ENCODE results near the gene TTC33.
"Not testable (repeated sequence)": the region's sequence is repeated elsewhere in the genome, so short reads cannot be mapped to it uniquely, and the experiment has no call there.

The TTC33 gene

DNA sequence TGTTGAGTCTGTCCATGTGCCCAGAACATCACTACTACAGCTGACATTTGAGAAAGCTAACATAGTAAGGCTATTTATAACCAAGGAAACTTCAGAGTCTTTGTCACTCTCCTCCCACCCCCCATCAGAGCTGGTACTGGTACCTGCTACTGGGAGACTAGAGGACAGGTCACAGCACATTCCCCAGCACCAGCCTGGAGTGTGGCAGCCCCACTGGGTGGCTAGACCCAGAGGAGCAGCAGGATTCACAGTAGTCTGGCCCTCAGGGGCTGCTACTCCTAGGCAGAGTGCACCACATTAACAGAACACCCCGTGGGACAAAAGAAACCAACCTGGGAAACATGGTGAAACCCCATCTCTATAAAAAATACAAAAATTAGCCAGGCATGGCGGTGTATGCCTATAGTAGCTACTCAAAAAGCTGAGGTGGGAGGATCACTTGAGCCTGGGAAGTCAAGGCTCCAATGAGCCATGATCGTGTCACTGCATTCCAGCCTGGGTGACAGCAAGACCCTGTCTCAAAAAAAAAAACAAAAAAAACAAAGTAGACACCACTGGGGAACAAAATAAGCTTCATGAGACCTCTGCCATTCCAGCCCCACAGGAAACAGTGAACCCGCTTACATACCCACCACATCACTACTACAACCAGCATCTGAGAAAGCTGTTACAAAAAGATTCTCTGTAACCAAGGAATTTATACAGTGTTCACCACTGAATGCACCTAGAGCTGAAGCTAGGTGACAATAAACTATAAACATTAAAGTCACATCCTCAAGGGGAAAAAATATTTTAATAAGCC, 102.3 kb downstream of the TTC33 start:
- no peak for DNase-seq (ENCODE audit: low spot score)

DNA sequence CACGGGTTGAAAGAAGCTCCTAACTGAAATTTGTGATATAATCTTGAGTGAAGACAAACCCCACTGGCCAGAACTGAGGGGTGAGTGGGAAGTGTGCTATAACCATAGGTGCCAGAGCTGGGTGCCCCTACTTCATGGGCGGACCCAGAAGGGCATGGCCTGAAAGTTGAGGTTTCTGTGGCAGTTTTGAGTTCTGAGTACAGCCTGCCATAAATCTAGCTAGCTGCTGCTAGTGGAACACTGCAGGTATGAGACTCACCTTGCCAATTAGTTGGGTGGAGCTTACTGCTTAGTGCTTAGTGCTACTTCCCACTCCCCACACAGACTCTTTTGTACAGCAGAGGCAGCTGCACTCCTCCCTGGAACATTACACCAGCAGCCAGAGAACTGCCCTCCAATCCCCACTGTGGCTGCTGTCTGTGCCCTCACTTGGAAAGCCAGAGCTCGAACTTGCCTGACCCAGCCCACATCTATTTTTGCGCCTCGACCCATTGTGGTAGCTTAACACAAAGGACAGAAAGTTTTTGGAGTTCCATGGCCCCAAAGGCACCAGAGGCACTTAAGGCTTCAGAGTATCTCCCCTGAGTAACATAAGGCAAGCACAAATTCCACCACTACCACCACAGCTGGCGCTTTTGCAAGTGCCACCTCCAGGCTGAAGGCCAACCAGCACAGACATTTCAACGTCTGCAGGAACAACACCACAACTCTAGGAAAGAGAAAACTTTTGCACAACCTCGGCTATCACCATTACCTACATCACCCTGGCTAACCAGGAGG, 103.1 kb downstream of the TTC33 start:
- DNase-seq (ENCODE audit: low spot score): no peak

DNA sequence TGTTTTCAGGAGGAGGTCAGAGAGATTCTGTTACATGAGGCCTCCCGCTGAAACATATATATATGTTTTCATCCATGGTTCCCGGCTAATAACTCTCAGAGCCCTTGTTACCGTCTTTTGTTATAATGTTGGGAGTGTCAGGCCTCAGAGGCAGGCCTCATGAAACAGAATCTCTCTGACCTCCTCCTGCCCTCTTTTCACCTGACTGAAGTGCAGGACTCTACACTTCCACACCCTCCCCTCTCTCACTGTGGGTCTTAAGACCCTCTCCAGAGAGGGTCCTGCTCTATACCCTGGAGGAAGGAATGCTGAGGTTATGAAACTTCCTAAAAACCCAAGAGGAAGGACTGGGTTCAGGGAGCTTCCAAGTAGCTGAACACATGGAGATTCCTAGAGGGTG, 104.6 kb downstream of the TTC33 start:
- no peak for DNase-seq (ENCODE audit: low spot score)

DNA sequence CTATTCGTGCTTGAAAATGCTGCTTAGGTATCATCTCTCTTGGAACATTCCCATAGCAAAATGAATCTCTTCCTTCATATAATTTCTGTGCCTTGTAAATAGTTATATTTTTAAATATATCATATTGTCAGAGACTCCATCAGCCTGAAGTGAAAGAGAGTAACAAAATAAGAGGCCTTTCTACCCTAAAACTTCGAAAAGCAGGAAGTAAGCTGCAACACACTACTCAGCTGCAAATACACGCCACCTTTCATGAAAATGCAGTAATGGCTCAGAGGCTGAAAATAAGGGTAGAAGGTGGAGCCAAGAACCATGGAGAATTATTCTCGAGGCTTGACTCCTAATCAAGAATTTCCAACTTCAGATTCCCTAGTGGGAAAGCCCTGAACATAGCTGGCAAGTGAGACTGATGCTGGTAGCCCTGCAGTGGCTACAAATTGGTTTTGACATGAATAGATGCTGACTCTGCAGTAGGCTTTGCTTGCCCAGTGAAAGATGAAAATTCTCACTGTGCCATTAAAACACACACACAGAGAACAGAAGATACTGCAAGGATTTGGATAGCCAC, 106.2 kb downstream of the TTC33 start:
- no peak for DNase-seq (ENCODE audit: low spot score)

DNA sequence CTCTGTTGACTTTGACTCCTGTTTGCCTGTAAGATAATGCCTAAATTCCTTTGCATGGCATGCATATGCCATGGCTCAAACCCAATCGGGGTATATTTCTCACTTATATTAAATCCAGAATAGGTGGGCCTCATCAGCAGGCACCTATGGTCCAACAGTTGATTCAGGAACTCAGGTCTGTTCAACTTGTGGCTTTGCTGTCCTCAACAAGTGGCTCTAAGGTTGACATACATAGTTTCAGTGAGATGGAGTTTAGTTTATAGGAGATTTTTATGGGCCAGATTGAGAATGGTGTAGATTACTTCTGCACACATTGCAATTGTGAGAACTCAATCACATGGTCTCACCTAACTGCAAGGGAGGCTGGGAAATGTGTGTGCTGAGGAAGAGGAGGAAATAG, 107.6 kb downstream of the TTC33 start:
- no peak for DNase-seq (ENCODE audit: low spot score)

DNA sequence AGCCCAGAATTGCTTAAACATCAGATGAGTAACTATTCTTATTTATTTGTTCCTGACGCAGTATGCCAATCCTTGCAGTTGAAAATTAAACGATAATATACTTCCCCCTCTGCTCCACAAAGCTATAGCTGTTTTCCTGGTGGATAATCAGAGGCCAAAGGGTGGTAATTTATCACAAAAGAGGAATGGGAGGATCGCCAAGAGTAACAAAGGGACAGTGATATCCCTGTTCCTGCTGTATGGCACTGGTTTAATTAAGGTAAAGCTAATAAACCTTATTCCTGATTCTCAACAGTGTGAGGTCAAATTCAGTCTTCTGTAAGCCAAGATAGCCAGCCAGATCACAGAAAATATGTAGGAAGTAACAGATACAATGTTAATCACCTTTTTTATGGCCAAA, 109.5 kb downstream of the TTC33 start:
- DNase-seq (ENCODE audit: low spot score): no peak

DNA sequence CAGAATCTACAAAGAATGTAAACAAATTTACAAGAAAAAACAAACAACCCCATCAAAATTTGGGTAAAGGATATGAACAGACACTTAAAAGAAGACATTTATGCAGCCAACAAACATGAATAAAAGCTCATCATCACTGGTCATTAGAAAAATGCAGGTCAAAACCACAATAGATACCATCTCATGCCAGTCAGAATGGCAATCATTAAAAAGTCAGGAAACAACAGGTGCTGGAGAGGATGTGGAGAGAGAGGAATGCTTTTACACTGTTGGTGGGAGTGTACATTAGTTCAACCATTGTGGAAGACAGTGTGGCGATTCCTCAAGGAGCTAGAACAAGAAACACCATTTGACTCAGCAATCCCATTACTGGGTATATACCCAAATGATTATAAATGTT, 116.2 kb downstream of the TTC33 start:
- not testable (repeated sequence) for DNase-seq (ENCODE audit: low spot score)

DNA sequence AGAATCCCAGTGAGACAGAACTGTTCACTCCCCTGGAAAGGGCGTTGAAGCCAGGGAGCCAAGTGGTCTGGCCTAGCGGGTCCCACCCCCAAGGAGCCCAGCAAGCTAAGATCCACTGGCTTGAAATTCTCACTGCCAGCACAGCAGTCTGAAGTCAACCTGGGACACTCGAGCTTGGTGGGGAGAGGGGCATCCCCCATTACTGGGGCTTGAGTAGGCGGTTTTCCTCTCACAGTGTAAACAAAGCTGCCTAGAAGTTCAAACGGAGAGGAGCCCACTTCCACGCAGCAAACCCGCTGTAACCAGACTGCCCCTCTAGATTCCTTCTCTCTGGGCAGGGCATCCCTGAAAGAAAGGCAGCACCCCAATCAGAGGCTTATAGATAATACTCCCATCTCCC, 121.2 kb downstream of the TTC33 start:
- DNase-seq (ENCODE audit: low spot score): no peak

DNA sequence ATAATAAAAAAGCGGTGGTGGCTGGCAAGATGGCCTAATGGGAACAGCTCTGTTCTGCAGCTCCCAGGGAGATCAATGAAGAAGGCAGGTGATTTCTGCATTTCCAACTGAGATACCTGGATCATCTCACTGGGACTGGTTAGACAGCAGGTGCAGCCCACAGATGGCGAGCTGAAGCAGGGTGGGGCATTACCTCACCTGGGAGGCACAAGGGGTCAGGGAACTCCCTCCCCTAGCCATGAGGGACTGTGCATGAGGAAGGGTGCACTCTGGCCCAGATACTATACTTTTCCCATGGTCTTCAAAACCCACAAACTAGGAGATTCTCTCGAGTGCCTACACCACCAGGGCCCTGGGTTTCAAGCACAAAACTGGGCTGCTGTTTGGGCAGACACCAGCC, 121.6 kb downstream of the TTC33 start:
- DNase-seq (ENCODE audit: low spot score): no peak

DNA sequence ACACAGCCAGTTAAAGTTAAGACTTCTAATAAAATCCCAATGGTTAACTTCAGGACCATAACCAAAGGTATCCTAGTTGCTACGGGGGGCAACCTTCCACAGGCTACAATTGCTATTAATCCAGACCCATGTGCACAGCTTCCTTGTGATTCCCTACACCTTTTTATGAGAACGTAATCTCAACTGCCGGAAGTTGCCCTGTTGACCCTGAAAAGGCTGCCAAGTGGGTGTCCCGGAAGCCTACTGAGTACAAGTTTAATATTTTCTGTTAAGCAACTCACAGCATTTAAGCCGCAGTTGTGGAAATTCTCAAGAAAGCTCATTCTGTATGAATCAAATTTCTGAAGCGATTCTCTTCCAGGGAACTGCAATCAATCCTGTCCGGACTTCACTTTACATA, 124.5 kb downstream of the TTC33 start:
- no peak for DNase-seq (ENCODE audit: low spot score)

DNA sequence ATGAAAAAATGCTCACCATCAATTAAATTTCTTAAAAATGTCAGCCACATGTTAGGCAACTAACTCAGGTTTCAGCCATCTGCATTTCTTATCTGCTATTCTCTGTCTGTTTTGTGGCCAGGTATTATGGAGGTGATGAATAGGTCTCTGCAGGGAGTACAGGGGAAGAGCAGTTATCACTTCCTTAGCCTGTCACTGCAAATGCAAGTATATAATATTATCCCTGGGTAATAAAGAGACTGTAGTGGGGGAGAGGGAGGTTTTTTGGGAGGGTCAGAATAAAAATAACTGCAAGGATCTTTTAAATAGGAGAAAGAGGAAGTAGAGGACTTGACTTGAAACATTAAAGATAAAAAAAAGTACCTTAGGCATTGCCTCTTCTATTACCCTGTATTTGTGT, 125.6 kb downstream of the TTC33 start:
- DNase-seq (ENCODE audit: low spot score): no peak

DNA sequence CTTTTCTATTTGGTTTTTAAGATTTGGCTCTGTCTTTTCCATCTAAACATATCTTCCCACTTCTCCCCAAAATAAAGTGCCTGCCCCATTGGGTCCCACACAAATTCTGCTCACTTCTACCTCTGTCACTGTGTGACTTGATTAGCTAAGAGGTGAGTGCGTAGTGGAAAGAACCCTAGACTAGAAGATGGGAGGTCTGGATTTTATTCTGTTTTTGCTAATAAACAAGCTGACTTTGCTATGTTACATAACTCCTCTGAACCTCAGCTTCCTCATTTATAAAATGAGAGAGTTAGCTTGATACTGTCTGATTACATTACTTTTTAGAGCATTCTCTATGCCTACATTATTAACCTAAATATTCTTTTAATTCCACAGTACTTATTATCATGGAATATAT, 127.4 kb downstream of the TTC33 start:
- no peak for DNase-seq (ENCODE audit: low spot score)

DNA sequence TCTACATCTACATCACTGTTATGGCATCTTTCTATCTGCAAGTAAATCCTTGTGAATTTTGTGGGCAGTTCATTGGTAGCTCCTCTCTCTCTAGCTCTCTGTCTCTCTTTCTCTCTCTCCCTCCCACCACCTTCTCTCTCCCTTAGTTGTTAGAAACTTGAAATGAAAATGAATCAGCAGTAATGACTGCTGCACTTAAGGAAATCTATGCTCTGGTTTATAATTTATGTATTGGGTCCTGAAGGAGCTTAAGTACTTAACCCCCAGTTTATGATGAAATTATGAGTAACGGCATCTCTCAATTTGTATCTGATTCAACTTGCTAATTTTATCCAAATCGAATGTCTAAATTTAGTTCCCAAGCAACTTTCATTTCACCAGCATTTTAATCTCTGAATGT, 128.1 kb downstream of the TTC33 start:
- no peak for DNase-seq (ENCODE audit: low spot score)

DNA sequence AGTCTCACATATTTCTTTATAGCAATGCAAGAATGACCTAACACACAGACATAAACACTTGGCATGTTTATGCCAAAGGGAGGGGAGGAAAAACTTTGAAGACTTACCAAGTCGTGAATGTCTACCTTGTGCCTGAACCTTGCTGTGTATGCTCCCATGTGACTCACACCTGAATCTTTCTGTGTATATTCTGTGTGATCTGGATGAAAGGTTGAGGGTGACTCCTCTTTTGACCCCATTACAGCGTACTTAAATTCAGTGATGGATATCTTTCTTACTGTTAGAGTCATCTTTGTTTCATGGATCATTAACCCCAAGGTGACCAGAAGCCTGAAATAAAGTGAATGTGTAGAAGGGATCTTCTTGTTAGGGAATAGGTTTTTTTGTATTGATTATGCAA, 129.0 kb downstream of the TTC33 start:
- no peak for DNase-seq (ENCODE audit: low spot score)

DNA sequence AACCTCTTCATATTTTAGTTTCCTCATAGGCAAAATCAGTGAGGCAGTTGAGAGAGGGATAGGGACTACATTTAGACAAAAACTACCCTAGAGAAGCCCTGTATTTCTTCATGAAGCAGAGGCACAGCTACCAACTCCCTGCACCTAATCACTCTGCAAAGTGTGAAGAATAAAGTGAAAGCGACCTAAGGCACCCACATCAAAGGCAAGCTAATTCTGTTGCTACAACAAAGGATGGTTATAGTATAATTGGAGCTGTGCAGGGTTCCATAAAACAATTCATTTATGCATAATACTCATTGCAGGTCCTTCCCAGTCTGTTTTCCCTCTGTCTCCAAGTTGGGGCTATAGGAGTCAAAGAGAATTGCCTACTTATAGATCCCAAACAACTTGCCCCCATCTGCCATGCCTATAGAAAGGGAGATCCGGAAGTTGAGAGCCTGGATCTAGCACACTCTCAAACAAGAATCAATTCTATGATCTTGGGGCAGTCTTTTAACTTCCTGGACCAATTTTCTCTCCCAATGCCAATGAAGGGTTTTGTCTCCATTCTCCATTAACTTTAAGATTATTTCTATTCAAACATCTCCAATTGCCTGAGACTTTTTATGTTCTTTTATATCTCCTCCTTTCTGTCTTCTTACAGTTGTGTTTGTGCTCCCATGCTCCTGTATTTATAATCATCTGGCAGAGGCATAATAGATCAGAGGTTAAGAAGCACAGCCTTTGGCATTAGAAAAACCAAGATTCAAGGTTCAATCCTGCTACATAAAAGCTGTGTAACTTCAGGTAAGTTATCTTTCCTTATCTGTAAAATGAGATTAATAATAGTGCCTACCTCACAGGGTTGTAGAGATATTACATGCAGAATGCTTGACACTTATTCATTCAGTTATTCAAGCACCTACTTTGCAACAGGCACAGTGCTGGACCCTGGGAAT, 132.0 kb downstream of the TTC33 start:
- DNase-seq (ENCODE audit: low spot score): no peak

DNA sequence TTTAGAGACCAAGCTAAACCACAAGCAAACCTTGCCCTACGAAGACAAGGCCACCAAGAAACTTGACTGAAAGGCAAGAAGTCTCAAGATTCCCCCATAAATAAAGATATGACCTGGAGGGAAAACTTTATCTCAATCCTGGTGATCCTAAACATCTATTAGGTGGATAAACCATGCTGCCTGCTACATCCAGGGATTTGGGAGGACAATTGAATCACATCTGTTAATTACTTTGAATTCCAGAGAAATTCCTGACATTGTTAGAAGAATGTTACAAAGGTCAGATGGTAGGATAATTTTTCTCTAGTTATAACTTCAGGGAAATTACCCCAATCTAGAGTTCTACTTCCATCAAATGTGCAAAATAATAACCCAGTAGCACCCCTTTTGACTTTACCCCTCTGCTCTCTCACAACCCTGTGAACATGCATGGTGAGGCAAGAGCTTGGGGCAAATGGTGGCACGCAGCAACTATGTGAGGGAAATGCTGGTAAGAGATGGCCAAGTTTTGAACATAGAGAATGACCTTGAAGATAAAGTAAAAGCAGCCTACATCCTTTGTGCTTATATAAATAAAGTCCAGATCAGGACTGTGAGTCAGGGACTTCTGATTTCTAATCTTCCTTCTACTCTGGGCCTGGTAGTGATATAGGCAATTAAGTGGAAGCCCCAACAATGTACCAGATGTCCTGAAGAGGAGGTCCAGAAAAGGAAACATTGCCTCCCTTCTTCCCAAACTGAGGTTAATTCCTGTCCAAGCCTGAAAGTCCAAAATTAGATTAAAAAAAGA, 133.1 kb downstream of the TTC33 start:
- DNase-seq (ENCODE audit: low spot score): no peak

DNA sequence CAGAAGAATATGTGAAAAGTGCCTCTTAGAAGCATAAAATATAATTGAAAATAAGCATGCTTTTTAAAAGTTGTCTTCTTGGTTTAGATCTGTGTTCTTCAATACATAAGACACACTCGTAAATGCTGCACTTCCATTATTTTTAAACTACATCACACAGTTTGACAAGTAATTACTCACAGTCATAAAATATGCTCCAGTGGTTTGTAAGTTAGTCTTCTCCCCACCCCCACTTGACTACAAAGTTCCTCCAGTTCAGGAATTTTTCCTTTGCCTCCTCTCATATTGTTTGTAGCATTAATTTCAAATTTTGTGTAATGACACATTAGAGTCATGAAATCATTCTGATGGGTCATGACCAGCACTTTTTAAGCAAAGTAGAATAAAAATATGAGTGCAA, 136.3 kb downstream of the TTC33 start:
- no peak for DNase-seq (ENCODE audit: low spot score)

DNA sequence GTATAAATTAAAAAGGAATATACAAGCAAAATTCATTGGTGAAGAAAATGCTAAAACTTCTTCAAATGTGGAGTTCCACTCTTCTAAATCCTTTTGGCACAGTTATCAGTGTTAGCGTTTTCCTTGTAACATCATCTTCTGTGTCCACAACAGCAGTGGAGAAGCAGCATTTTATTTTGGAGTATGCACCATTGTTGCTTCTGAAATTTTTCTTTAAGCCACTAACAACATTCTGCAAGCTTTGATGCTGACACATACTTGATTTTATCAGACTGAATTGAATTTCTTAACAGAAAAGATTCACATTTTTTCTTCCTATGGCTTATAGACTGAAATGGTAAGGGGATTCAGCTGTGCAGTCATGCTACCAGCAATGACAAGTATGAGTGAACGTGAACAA, 136.8 kb downstream of the TTC33 start:
- DNase-seq (ENCODE audit: low spot score): no peak

DNA sequence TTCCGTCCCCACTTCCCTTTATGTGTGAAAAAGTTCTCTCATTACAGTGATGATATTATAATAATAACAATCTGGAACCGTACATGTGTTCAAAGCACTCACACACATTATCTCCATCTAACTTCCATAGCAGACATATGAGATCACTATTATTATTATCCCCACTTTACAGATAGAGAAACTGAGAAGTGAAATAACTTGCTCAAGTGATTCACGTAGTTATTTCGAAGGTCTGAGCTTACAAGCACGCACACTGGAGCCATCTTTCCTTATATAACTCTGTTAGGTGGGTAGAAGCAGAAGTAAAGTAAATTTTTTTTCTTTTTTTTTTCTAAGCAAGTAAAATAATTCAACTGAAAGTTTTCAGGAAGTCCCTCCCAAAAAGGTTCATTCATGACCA, 139.0 kb downstream of the TTC33 start:
- DNase-seq (ENCODE audit: low spot score): no peak

DNA sequence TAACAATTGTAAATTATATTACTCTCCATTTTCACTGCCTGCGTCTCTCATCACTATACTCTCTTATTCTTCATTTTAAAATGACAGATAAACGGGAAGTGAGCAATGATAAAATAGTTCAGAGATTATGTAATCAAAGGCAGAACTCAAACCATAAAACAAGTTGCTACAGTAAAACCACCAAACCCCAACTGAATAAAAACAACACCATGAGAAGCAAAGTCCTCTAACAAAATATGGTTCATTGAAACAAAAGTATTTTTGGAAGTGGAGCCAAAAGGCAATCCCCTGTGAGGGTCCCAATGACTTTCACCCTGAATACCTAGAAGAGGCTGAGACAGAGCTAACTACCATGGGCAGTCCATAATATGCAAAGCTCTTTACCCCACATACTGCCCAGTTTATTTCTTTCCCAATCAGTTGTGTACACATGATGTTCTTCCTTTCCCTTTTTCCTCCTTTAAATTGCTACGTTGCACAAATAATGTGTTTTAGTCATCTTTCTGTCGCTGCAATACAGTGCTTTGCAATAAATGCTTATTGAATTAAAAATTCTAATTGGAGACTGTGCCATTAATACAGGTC, 140.1 kb downstream of the TTC33 start:
- no peak for DNase-seq (ENCODE audit: low spot score)
